Measurements from ENCODE around the gene LAMA1.

DNA sequence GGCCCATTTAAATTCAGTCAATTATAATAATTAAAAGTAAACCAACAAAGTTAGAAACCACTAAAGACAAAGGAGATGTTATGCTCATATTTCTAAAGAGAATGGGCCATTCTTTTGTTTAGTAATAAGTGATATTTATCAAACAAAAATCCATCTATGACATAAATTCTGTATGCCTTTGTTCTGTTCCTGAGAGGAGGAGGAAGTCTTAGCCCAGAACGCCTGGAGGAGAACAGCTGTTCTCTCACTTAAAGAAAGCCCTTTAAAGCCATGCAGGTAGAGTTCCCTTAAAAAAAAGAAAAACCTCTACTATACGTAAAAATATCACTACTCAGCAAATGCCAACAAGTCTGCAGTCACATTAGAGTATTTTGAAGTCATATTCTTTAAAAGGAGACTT, 15.5 kb downstream of the LAMA1 start:
- TF ChIP-seq, protein P1, sequence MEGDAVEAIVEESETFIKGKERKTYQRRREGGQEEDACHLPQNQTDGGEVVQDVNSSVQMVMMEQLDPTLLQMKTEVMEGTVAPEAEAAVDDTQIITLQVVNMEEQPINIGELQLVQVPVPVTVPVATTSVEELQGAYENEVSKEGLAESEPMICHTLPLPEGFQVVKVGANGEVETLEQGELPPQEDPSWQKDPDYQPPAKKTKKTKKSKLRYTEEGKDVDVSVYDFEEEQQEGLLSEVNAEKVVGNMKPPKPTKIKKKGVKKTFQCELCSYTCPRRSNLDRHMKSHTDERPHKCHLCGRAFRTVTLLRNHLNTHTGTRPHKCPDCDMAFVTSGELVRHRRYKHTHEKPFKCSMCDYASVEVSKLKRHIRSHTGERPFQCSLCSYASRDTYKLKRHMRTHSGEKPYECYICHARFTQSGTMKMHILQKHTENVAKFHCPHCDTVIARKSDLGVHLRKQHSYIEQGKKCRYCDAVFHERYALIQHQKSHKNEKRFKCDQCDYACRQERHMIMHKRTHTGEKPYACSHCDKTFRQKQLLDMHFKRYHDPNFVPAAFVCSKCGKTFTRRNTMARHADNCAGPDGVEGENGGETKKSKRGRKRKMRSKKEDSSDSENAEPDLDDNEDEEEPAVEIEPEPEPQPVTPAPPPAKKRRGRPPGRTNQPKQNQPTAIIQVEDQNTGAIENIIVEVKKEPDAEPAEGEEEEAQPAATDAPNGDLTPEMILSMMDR (IDR thresholded peaks at IDR 0.05): no peak
- TF ChIP-seq POLR2AphosphoS5 (IDR thresholded peaks at IDR 0.05): no peak
- no peak for TF ChIP-seq POLR2A (IDR thresholded peaks at IDR 0.05)
- no peak for TF ChIP-seq EP300 (IDR thresholded peaks at IDR 0.05)
